ENCODE data around the gene SEC16B.
A peak's percentile ranks its signal among the peaks of the same experiment; 100 is the strongest.

The SEC16B gene

GRCh38 chr1:177976596-177976995, 6.7 kb upstream of the SEC16B start:
- Histone ChIP-seq H3K27ac (no peak overlapping the region), H3K4me3 (ENCODE audit: low read depth, low read length) (no peak overlapping the region), H3K27me3 (replicated peaks) (no peaks in the 10 kb centered on the region), H3K36me3 (replicated peaks) (no peaks in the 10 kb centered on the region)
- in situ Hi-C loops (cut with HindIII; ENCODE audit: low pct_ligation_motif_present, low sequenced_read_pairs): no loop called here
- TF ChIP-seq CTCF (IDR thresholded peaks at IDR 0.05; ENCODE audit: low read depth, low read length, missing control alignments): no peak
- no peak for DNase-seq

GRCh38 chr1:177975588-177976495, 6.0 kb upstream of the SEC16B start:
- Histone ChIP-seq H3K4me3 (ENCODE audit: low read depth, low read length) (no peak overlapping the region), H3K27ac (no peak overlapping the region), H3K27me3 (replicated peaks) (no peaks in the 10 kb centered on the region), H3K36me3 (replicated peaks) (no peaks in the 10 kb centered on the region)
- TF ChIP-seq CTCF (IDR thresholded peaks at IDR 0.05; ENCODE audit: low read depth, low read length, missing control alignments): no peak
- DNase-seq: peak; percentile 58
- in situ Hi-C loops (cut with HindIII; ENCODE audit: low pct_ligation_motif_present, low sequenced_read_pairs): no loop called here

GRCh38 chr1:177973585-177973984, 3.7 kb upstream of the SEC16B start:
- Histone ChIP-seq H3K4me3 (ENCODE audit: low read depth, low read length) (no peak overlapping the region), H3K27me3 (replicated peaks) (no peaks in the 10 kb centered on the region), H3K27ac (no peak overlapping the region), H3K36me3 (replicated peaks) (no peaks in the 10 kb centered on the region)
- TF ChIP-seq CTCF (IDR thresholded peaks at IDR 0.05; ENCODE audit: low read depth, low read length, missing control alignments): no peak
- DNase-seq: no peak
- in situ Hi-C loops (cut with HindIII; ENCODE audit: low pct_ligation_motif_present, low sequenced_read_pairs): no loop called here

- H3K36me3 ChIP-seq (replicated peaks): no peaks in the 10 kb centered on the region
- no peaks in the 10 kb centered on the region for H3K27me3 ChIP-seq (replicated peaks)
- in situ Hi-C loops (cut with HindIII; ENCODE audit: low pct_ligation_motif_present, low sequenced_read_pairs): no loop called here
- H3K4me3 ChIP-seq (ENCODE audit: low read depth, low read length): no peak overlapping the region
- TF ChIP-seq CTCF (IDR thresholded peaks at IDR 0.05; ENCODE audit: low read depth, low read length, missing control alignments): no peak
- peak; percentile 32 for DNase-seq
- H3K27ac ChIP-seq: no peak overlapping the region
Measured at GRCh38 chr1:177969109-177969508, 749 bp downstream of the SEC16B start.

- in situ Hi-C loops (cut with HindIII; ENCODE audit: low pct_ligation_motif_present, low sequenced_read_pairs): no loop called here
- no peak for TF ChIP-seq CTCF (IDR thresholded peaks at IDR 0.05; ENCODE audit: low read depth, low read length, missing control alignments)
- no peak for DNase-seq
- no peak overlapping the region for H3K27ac ChIP-seq
- H3K27me3 ChIP-seq (replicated peaks): no peaks in the 10 kb centered on the region
- H3K36me3 ChIP-seq (replicated peaks): no peaks in the 10 kb centered on the region
- no peak overlapping the region for H3K4me3 ChIP-seq (ENCODE audit: low read depth, low read length)
Measured at GRCh38 chr1:177966199-177966598, 3.7 kb downstream of the SEC16B start.

All from brain microvascular endothelial cell (primary cell).